ENCODE results near the gene TPRG1L. TPM values are rescaled to one million over a fixed set of nuclear protein-coding genes. Genes with fewer than 3 reads are reported as not detected.

The TPRG1L gene
- polyA plus RNA-seq, 3 donors, result 22.8 to 49.7 (median 30.9) TPM

DNA sequence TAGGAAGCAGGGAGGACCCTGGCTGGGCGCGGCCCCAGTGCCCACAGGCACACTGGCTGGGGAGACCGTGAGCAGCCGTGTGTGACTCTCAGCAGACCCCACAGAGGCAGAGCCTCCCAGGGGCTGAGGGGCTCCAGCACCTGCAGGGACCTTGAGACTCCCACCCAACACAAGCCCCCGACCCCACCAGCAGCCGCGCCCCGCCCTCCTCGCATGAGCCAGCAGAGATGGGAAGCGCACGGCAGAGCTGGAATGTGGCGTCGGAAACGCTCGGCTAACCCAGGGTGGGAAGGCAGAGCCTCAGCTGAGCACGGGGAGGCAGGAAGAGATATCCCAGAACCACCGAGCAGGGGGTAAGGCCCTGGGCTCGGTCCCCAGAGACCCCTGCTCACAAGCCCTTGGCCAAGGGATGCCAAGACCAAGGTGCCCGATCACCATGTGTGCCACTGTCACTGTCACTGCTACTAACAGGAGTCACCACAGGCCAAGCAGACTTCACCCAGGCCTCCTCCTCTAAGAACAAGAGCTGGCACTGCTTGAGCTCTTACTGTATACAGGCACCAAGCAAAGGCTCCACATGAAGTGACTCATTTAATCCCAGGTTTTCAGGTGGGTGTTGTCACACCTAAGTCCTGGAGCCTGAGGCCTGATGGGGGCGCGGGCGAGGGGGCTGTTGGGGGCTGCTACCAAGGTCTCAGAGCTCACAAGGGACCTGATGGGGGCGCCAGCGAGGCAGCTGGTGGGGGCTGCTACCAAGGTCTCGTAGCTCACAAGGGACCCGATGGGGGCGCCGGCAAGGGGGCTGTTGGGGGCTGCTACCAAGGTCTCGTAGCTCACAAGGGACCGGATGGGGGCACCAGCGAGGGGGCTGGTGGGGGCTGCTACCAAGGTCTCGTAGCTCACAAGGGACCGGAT is 33.6 kb upstream of the TPRG1L start:
- no peak overlapping the region for H3K27ac ChIP-seq (ENCODE audit: low read depth, low read length)
- WGBS, 3 donors, result 80 to 92% (median 90%) methylated on average over 27 to 31 of the region's 33 CpGs

GRCh38 chr1:3593334-3593733 is 31.5 kb upstream of the TPRG1L start:
- no peak overlapping the region for H3K27ac ChIP-seq (ENCODE audit: low read depth, low read length)
- WGBS, 3 donors, result 76 to 81% (median 81%) methylated on average over 14 to 17 of the region's 17 CpGs

DNA sequence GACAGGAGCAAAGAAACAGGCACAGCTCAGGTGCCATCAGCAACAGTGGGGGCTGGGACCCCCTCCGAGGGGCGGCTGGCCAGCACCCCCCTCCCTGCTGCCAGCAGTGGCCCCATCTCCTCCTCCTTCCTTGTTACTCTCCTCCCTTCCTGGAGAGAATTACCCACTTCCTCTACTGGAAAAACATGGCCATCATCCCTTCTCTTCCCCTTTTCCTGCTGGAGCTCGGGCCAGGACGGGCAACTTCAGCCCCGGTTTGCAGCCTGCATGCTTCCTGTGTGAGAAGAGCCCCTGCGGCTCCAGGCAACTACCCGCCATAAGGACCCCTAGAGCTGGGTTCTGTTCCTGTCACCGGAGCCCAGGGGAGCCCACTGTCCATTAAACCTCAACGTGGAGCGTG is 31.1 kb upstream of the TPRG1L start:
- WGBS, 3 donors, result 44 to 68% (median 49%) methylated on average over 10 of the region's 10 CpGs
- no peak overlapping the region for H3K27ac ChIP-seq (ENCODE audit: low read depth, low read length)

- 70 to 76% (median 76%) methylated on average over 31 of the region's 31 CpGs for WGBS, 3 donors
- H3K27ac ChIP-seq (ENCODE audit: low read depth, low read length), result no peak overlapping the region
Observed at GRCh38 chr1:3594706-3595377, 30.0 kb upstream of the TPRG1L start.

DNA sequence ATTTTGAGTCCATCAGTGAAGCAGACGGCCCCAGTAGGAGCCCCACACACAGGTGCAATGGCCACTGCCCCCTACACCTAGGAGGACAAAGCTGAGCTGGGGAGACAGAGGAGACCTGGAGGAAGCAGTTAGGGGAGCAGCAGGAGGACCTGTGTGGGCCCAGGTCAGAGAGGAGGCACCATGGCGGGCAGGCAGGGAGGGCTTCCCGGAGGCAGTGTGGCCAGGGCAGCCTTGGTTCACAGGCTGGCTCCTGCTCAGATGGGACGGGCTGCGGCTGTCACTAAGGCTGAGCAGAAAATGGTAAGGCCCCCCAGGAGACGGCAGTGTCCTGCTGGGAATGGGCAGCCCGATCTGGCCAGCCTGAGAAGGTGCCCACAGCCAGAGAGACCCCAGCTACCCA is 28.9 kb upstream of the TPRG1L start:
- no peak overlapping the region for H3K27ac ChIP-seq (ENCODE audit: low read depth, low read length)
- WGBS, 3 donors, result 81 to 95% (median 89%) methylated on average over 6 to 7 of the region's 7 CpGs

DNA sequence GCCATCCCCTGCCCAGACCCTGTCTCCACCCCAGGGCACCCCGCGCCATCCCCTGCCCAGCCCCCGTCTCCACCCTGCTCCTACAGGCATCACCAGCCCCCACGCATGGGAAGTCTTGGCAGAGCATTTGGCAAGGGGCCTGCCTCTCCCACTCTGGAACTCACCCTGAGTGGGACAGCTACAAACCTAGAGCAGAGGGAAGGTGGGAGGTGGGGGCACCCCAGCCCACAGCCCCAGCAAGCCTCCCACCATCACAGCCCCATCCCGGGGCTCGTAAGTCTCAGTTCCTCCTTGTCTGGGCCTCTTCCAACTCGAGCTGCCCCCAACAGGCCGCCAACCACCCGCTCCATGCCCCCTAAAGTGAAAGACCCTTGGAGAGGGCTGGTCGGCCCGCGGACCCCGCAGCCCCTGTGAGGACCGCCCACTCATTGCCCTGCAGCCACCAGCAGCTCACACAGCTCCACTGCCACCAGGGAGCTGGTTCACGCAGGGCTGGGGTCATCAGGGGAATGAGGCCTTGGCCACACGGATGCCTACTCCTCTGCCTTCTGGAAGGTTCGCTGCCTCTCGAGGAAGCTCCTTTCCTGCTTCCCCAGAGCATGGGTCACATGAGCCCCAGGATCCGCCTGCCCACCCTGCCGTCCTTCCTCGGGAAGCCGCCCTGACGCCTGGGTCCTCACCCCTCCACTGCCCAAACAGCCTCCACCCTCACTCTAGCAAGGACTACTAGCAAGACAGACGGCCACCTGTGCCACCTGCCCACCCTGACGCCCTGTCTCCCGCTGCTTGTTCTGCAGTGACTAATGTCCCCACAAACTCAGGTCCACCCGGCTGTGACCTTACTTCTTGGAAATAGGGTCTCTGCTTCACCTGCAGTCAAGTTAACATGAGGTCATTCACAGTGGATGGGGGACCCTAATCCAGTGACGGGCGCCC is 27.9 kb upstream of the TPRG1L start:
- WGBS, 3 donors, result 62 to 67% (median 64%) methylated on average over 25 to 29 of the region's 29 CpGs
- no peak overlapping the region for H3K27ac ChIP-seq (ENCODE audit: low read depth, low read length)

DNA sequence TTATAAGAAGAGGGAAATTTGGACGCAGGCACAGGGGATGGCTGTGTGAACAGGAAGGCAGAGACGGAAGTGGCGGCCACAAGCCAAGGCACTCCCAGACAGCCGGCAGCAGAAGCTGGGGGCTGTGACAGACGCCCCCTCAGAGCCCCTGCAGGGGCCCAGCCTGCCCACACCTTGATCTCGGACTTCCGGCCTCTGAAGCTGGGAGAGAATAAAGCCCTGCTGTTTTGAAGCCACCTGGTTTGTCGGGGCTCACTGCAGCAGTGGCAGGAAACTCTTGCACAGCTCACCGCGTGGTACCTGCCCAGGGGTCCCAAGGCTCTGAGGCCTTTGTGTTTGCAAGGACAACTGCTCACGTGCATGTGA is 27.2 kb upstream of the TPRG1L start:
- no peak overlapping the region for H3K27ac ChIP-seq (ENCODE audit: low read depth, low read length)
- whole genome bisulfite sequencing, 3 donors, result 26 to 42% (median 32%) methylated on average over 11 of the region's 11 CpGs

DNA sequence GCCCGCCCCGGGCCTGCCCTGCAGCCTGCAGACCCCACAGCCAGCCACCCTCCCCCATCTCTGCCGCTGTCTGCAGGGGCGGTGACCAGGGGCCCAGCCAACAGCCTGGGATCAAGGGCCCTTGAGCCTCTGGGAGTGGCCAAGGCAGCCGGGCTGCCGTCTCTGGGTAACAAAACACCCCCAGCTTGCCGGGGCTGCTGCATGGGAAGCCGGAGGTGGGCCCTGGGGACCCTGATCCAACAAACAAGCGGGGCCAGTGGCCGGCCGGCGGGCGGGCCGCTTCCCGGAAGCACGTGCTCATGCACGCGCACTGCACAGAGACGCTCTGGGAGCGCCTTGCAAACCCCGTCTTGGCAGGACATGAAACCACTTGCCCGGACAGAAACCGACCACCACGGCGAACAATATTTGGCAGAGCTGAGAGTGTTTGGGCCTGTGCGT is 26.7 kb upstream of the TPRG1L start:
- no peak overlapping the region for H3K27ac ChIP-seq (ENCODE audit: low read depth, low read length)
- WGBS, 3 donors, result 9 to 23% (median 22%) methylated on average over 26 of the region's 26 CpGs

- 38 to 54% (median 43%) methylated on average over 27 to 30 of the region's 30 CpGs for WGBS, 3 donors
- H3K27ac ChIP-seq (ENCODE audit: low read depth, low read length), result no peak overlapping the region
Observed at GRCh38 chr1:3598522-3599285, 26.1 kb upstream of the TPRG1L start.

DNA sequence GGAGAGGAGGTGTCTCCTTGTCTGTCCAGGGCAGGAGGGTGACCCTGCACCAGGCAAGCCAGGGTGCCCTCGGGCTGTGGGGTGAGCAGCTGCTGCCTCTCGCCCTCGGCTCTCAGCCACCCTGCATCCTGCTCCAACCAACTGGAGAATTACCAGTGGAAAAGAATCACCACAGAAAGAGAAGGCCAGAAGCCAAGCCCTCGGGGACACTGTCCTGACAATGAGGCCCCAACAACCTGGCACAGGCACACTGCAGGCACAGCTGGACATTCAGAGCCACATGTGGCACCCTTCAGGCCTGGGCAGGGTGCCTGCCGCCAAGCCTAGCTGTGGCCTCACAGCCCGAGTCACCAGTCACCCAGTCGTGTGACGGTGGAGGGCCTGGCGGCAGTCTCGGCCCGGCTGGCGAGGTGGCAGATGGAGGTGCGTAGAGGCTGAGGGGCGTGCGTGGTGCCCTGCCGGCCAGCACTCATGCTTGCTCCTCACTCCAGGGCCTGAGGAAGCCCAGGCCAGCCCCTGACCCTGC is 25.5 kb upstream of the TPRG1L start:
- H3K27ac ChIP-seq (ENCODE audit: low read depth, low read length), result no peak overlapping the region
- 73 to 90% (median 81%) methylated on average over 16 of the region's 16 CpGs for WGBS, 3 donors

GRCh38 chr1:3599816-3600215 is 25.0 kb upstream of the TPRG1L start:
- WGBS, 3 donors, result 74 to 82% (median 78%) methylated on average over 15 of the region's 15 CpGs
- H3K27ac ChIP-seq (ENCODE audit: low read depth, low read length), result no peak overlapping the region

- 65 to 82% (median 81%) methylated on average over 9 to 10 of the region's 10 CpGs for WGBS, 3 donors
- no peak overlapping the region for H3K27ac ChIP-seq (ENCODE audit: low read depth, low read length)
Observed at GRCh38 chr1:3600354-3600753, 24.5 kb upstream of the TPRG1L start.

- H3K27ac ChIP-seq (ENCODE audit: low read depth, low read length), result no peak overlapping the region
- WGBS, 3 donors, result 57 to 77% (median 71%) methylated on average over 16 of the region's 16 CpGs
Observed at GRCh38 chr1:3601743-3602142, 23.1 kb upstream of the TPRG1L start.

DNA sequence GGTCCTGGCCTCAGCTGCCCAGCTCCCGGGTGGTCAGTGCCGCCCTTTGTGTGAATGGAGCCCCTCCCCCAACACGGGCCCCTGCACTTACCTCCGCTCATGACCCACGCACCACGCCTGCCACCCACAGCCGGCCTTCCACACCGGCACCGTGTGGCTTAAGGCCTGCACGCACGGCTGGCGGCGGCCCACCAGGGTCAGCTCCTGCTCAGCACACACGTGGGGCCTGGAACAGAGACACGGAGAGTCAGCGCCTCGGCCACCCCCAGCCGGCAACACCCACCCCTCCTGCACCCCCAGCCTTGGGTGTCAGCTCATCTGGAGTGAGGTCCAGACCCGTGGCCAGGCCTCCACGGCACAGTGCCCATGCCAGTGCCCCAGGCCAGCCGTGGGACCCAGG is 22.4 kb upstream of the TPRG1L start:
- no peak overlapping the region for H3K27ac ChIP-seq (ENCODE audit: low read depth, low read length)
- 83 to 90% (median 84%) methylated on average over 21 of the region's 21 CpGs for WGBS, 3 donors

- WGBS, 3 donors, result 83 to 93% (median 84%) methylated on average over 5 to 11 of the region's 11 CpGs
- H3K27ac ChIP-seq (ENCODE audit: low read depth, low read length), result no peak overlapping the region
Observed at GRCh38 chr1:3603156-3603555, 21.7 kb upstream of the TPRG1L start.

DNA sequence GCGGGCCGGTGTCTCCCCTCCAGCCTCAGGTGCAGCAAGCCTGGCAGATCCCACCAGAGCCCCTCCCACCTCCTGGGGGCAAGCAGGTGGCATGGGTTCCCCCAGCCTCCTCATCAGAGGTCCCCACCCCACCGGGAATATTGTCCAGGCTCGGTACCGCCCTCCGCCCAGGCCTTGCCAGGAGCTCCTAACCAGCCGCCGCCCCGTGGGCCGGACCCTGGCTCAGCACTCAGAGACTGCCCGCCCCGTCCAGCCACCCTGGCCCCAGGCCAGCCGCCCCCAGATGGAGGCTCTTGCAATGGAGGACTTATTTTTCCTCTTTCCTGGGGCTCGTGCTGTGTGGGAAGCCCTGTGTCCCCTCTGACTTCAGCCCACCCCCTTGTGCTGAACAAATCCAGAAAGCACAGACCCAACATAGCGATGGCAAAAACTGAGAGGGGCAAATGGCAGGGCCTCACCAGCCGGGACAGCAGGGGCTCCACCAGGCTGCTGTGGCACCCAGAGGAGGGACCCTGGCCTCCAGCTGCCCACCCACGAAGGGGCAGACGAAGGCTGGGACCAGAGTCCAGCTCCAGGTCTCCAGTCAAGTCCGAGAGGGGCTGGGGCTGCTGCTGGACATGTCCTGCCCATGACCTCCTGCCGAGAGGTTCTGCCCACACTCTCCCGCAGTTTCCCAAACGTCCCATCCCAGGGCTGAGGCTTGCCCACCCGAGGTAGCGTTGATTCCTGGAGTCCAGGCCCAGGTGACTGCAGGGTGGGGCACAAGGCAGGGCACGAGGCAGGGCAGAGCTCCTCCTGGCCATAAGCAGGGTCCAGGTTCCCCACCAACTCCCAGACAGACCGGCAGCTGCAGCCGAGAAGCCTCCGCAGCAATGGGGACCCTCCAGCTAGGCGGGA is 21.0 kb upstream of the TPRG1L start:
- WGBS, 3 donors, result 81 to 83% (median 82%) methylated on average over 27 to 29 of the region's 29 CpGs
- no peak overlapping the region for H3K27ac ChIP-seq (ENCODE audit: low read depth, low read length)

DNA sequence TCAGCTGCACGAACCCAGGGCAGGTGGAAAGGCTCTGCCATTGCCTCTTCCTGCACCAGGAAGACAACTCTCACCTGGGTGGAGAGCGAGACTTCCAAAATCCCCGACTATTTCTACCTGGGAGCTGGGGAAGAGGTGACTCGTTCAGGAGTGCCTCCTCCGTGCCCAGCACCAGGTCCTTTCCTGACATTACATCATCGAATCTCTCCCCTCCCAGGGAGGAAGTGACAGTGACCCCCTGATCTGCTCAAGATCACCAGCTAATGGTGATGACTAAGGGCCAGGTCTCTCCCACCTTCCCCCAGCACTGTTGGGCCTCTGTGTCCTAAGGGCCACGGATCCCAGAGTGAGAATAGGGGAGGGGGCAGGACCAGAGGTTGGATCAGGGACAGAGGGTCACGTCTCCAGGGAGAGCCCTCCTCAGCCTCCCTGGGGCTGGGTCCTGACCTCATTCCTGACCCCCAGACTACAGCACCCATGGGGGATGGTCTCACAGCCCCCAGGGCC is 20.3 kb upstream of the TPRG1L start:
- no peak overlapping the region for H3K27ac ChIP-seq (ENCODE audit: low read depth, low read length)
- 83 to 87% (median 84%) methylated on average over 8 of the region's 8 CpGs for whole genome bisulfite sequencing, 3 donors

Data from adipose tissue (tissue), 3 donors.